HepG2 (cell line): ENCODE data around the gene GPLD1. TPM values are rescaled to one million over a fixed set of nuclear protein-coding genes. Genes with fewer than 3 reads are reported as not detected.

Source experiments
- BCL3 ChIP-seq: sonication (generic); formaldehyde crosslinking; IDR thresholded peaks from 2 replicates; pipeline ENCODE4 v1.5.1; 2020; ENCODE audit warnings: mild to moderate bottlenecking, missing genetic modification reagents, moderate library complexity
- BRD4 ChIP-seq: sonication (generic); formaldehyde crosslinking; IDR thresholded peaks from 2 replicates; pipeline ENCODE4 v1.4.0; 2020; ENCODE audit warnings: missing genetic modification reagents
- CREBL2 ChIP-seq: sonication (generic); formaldehyde crosslinking; IDR thresholded peaks from 2 replicates; pipeline ENCODE4 v1.8.1; 2023; ENCODE audit warnings: missing genetic modification reagents, mild to moderate bottlenecking, borderline replicate concordance
- DNMT3B ChIP-seq: conservative IDR thresholded peaks from 2 replicates; pipeline ENCODE4 v1.6.1; 2016; ENCODE audit warnings: missing biosample characterization, control low read depth
- E2F5 ChIP-seq: sonication (generic); formaldehyde crosslinking; conservative IDR thresholded peaks from 2 replicates; pipeline ENCODE4 v1.4.0; 2020; ENCODE audit warnings: missing genetic modification reagents
- KLF9 ChIP-seq: IDR thresholded peaks from 2 replicates; pipeline ENCODE4 v1.6.1; 2016; ENCODE audit warnings: low read depth
- LRRFIP1 ChIP-seq: sonication (generic); formaldehyde crosslinking; conservative IDR thresholded peaks from 2 replicates; pipeline ENCODE4 v1.4.0; 2020; ENCODE audit warnings: missing genetic modification reagents
- MXD3 ChIP-seq: IDR thresholded peaks from 2 replicates; pipeline ENCODE4 v1.6.1; 2016; ENCODE audit warnings: mild to moderate bottlenecking, missing biosample characterization, missing genetic modification reagents
- NKX3-1 ChIP-seq: sonication (generic); formaldehyde crosslinking; IDR thresholded peaks from 2 replicates; pipeline ENCODE4 v1.5.0; 2020; ENCODE audit warnings: missing genetic modification reagents
- PAF1 ChIP-seq: IDR thresholded peaks from 2 replicates; pipeline ENCODE4 v1.6.1; 2016; ENCODE audit warnings: missing genetic modification reagents, missing compliant biosample characterization
- PBX3 ChIP-seq: sonication (generic); formaldehyde crosslinking; IDR thresholded peaks from 2 replicates; pipeline ENCODE4 v1.8.1; 2023; ENCODE audit warnings: missing genetic modification reagents, inconsistent platforms, borderline replicate concordance
- POLR2G ChIP-seq: fragments of 200-400 bp; formaldehyde crosslinking; IDR thresholded peaks from 2 replicates; pipeline ENCODE4 v1.6.1; 2018; ENCODE audit warnings: mild to moderate bottlenecking, low read depth, low read length, moderate library complexity
- PRPF4 ChIP-seq: fragments of 200-400 bp; formaldehyde crosslinking; IDR thresholded peaks from 2 replicates; pipeline ENCODE4 v1.6.1; 2016; ENCODE audit warnings: low read length, low read depth; ENCODE audit not compliant: poor library complexity, severe bottlenecking
- RCOR2 ChIP-seq: IDR thresholded peaks from 2 replicates; pipeline ENCODE4 v1.6.1; 2016; ENCODE audit warnings: missing biosample characterization, missing genetic modification reagents
- TEAD2 ChIP-seq: sonication (generic); formaldehyde crosslinking; IDR thresholded peaks from 2 replicates; pipeline ENCODE4 v1.9.0; 2021; ENCODE audit warnings: missing genetic modification reagents
- TOE1 ChIP-seq: sonication (generic); formaldehyde crosslinking; IDR thresholded peaks from 2 replicates; pipeline ENCODE4 v1.4.0; 2020; ENCODE audit warnings: mild to moderate bottlenecking, missing genetic modification reagents
- XRCC5 ChIP-seq: fragments of 200-400 bp; formaldehyde crosslinking; optimal IDR thresholded peaks from 2 replicates; pipeline ENCODE3; 2017; ENCODE audit warnings: mild to moderate bottlenecking, low read length
- ZBTB2 ChIP-seq: sonication (generic); formaldehyde crosslinking; IDR thresholded peaks from 2 replicates; pipeline ENCODE4 v1.8.0; 2022; ENCODE audit warnings: low read depth, missing genetic modification reagents
- ZNF569 ChIP-seq: sonication (generic); formaldehyde crosslinking; IDR thresholded peaks from 2 replicates; pipeline ENCODE4 v1.5.0; 2020; ENCODE audit warnings: mild to moderate bottlenecking, missing genetic modification reagents, moderate library complexity, borderline replicate concordance
- ZNF816 ChIP-seq: sonication (generic); formaldehyde crosslinking; IDR thresholded peaks from 2 replicates; pipeline ENCODE4 v1.8.0; 2022; ENCODE audit warnings: missing genetic modification reagents, mild to moderate bottlenecking, borderline replicate concordance
- polyA plus RNA-seq, 8 experiments: library from polyadenylated mRNA; depleted of rRNA in 3 of 8; stranded (reverse) in 7 of 8; unstranded in 1 of 8; fragments of >200 nt; fragmentation: Illumina TruSeq in 4 of 8; extraction: Trizol in 4 of 8; gene quantifications; 2 replicates each; pipeline versions ENCODE4 v1.2.1 to v1.2.3, GENCODE V29; 2011 to 2016; ENCODE audit warnings: low read depth in 4 of 8, missing spikeins in 1 of 8, mixed read lengths in 1 of 8; ENCODE audit not compliant: insufficient read depth in 1 of 8
- total RNA-seq, 5 experiments: library from RNA; depleted of rRNA; stranded (reverse); fragments of >200 nt; fragmentation: Illumina TruSeq; extraction: Trizol; gene quantifications; 2 replicates each; pipeline ENCODE4 v1.2.3, GENCODE V29; 2016; ENCODE audit warnings: low read depth in 1 of 5

Gene GPLD1
- total and polyA plus RNA-seq, 2 of the 13 experiments (the other 11 are each of a cell fraction or from before 2014, with no cell fraction given): 6.2 to 7.6 TPM

GRCh38 chr6:24494821-24495795 lies 5.7 kb upstream of the GPLD1 start, which contains the start of gene ALDH5A1 (continued):
- no peak for TF ChIP-seq LRRFIP1 (CRISPR knock-in tag)
- TF ChIP-seq ZNF816 (CRISPR knock-in tag): peak; percentile 78; the same call in 1 of the 2 replicates
- TF ChIP-seq XRCC5: peak; percentile 38
- TF ChIP-seq NKX3-1 (CRISPR knock-in tag): no peak; the same call in 1 of the 2 replicates
- peak; percentile 80 for TF ChIP-seq POLR2G
- peak; percentile 22; the same call in 1 of the 2 replicates for TF ChIP-seq BRD4 (CRISPR knock-in tag)
- TF ChIP-seq E2F5 (CRISPR knock-in tag): peak; percentile 39; the same call in 1 of the 2 replicates
- TF ChIP-seq CREBL2 (CRISPR knock-in tag): peak; percentile 90; the same call in 1 of the 2 replicates
- TF ChIP-seq PRPF4: no peak
- TF ChIP-seq PBX3 (CRISPR knock-in tag): no peak
- no peak for TF ChIP-seq DNMT3B (CRISPR knock-in tag)
- peak; percentile 9; the same call in 1 of the 2 replicates for TF ChIP-seq ZBTB2 (CRISPR knock-in tag)
- TF ChIP-seq ZNF569 (CRISPR knock-in tag): no peak
- no peak for TF ChIP-seq PAF1 (CRISPR knock-in tag)
- peak; percentile 74 for TF ChIP-seq MXD3
- TF ChIP-seq TOE1 (CRISPR knock-in tag): no peak; the same call in 1 of the 2 replicates
- peak; percentile 47; the same call in 1 of the 2 replicates for TF ChIP-seq TEAD2 (CRISPR knock-in tag)
- TF ChIP-seq BCL3: peak; percentile 84; the same call in 1 of the 2 replicates
- no peak for TF ChIP-seq RCOR2
- 0 out of 2 replicates have a peak, but pooled peaks have one; percentile 36 for TF ChIP-seq KLF9 (CRISPR knock-in tag)
